DMS 273 (cell line): ENCODE data around the gene EPM2A.

Source experiments
- DNase-seq: peaks from one replicate; lab custom pipeline; 2025; ENCODE audit not compliant: unreplicated experiment; lab: John Stamatoyannopoulos, UW

The EPM2A gene

GRCh38 chr6:145681965-145682364 is 53.4 kb downstream of the EPM2A start:
- no peak for DNase-seq

GRCh38 chr6:145673504-145673903 is 61.8 kb downstream of the EPM2A start:
- no peak for DNase-seq

GRCh38 chr6:145670311-145670710 is 65.0 kb downstream of the EPM2A start:
- DNase-seq = no peak

GRCh38 chr6:145669627-145670034 is 65.7 kb downstream of the EPM2A start:
- DNase-seq = no peak

GRCh38 chr6:145668844-145669243 is 66.5 kb downstream of the EPM2A start:
- peak; percentile 38 for DNase-seq

- no peak for DNase-seq
Measured at GRCh38 chr6:145660676-145661075, 74.6 kb downstream of the EPM2A start.

- DNase-seq = no peak
Measured at GRCh38 chr6:145656128-145656527, 79.2 kb downstream of the EPM2A start.

GRCh38 chr6:145652572-145652971 is 82.7 kb downstream of the EPM2A start:
- DNase-seq = no peak

GRCh38 chr6:145651988-145652387 is 83.3 kb downstream of the EPM2A start:
- DNase-seq = no peak

- no peak for DNase-seq
Measured at GRCh38 chr6:145648149-145648548, 87.2 kb downstream of the EPM2A start.

- no peak for DNase-seq
Measured at GRCh38 chr6:145647602-145648001, 87.7 kb downstream of the EPM2A start.

- no peak for DNase-seq
Measured at GRCh38 chr6:145643760-145644159, 91.6 kb downstream of the EPM2A start.

- peak; percentile 93 for DNase-seq
Measured at GRCh38 chr6:145633981-145634627, 101.2 kb downstream of the EPM2A start.

GRCh38 chr6:145632971-145633370 is 102.3 kb downstream of the EPM2A start:
- no peak for DNase-seq

- no peak for DNase-seq
Measured at GRCh38 chr6:145631374-145631773, 103.9 kb downstream of the EPM2A start.

GRCh38 chr6:145630598-145630997 is 104.7 kb downstream of the EPM2A start:
- DNase-seq = no peak

GRCh38 chr6:145629478-145629877 is 105.8 kb downstream of the EPM2A start:
- no peak for DNase-seq

GRCh38 chr6:145627451-145627850 is 107.9 kb downstream of the EPM2A start:
- DNase-seq = no peak

- DNase-seq = no peak
Measured at GRCh38 chr6:145626857-145627256, 108.5 kb downstream of the EPM2A start.

GRCh38 chr6:145623231-145623630 is 112.1 kb downstream of the EPM2A start:
- DNase-seq = no peak

- no peak for DNase-seq
Measured at GRCh38 chr6:145621776-145622175, 113.5 kb downstream of the EPM2A start.

- DNase-seq = no peak
Measured at GRCh38 chr6:145620088-145620487, 115.2 kb downstream of the EPM2A start.

GRCh38 chr6:145609521-145609920 is 125.8 kb downstream of the EPM2A start:
- no peak for DNase-seq
